Esophagus (tissue), 2 donors: ENCODE measurements around the gene SLC26A1. TPM values are rescaled to one million over a fixed set of nuclear protein-coding genes. Genes with fewer than 3 reads are reported as not detected.
A peak's percentile ranks its signal among the peaks of the same experiment; 100 is the strongest.

Source experiments
- H3K27ac ChIP-seq, 2 donors: one replicate each; pipeline ENCODE4 v1.5.1; 2013; ENCODE audit warnings: low read depth in 2 of 2, mild to moderate bottlenecking in 2 of 2, inconsistent platforms in 1 of 2, low read length in 1 of 2, moderate library complexity in 1 of 2
- H3K27me3 ChIP-seq, 2 donors: one replicate each; pipeline ENCODE4 v1.6.1; 2013; ENCODE audit warnings: low read length in 2 of 2, control low read depth in 1 of 2, mild to moderate bottlenecking in 1 of 2; ENCODE audit not compliant: insufficient read depth in 2 of 2, control insufficient read depth in 1 of 2
- H3K36me3 ChIP-seq, 2 donors: one replicate each; pipeline ENCODE4 v1.6.1; 2013; ENCODE audit warnings: low read length in 1 of 2; ENCODE audit not compliant: control insufficient read depth in 2 of 2, insufficient read depth in 2 of 2
- H3K4me1 ChIP-seq, 2 donors: one replicate each; pipeline ENCODE4 v1.6.1; 2013; ENCODE audit warnings: low read length in 1 of 2; ENCODE audit not compliant: control insufficient read depth in 2 of 2, insufficient read depth in 2 of 2
- H3K4me3 ChIP-seq, 2 donors: one replicate each; pipeline ENCODE4 v1.5.1; 2013; ENCODE audit warnings: low read length in 2 of 2, mild to moderate bottlenecking in 2 of 2, low read depth in 1 of 2, moderate library complexity in 1 of 2
- H3K9me3 ChIP-seq, 2 donors: one replicate each; pipeline ENCODE4 v1.6.1; 2013; ENCODE audit warnings: mild to moderate bottlenecking in 2 of 2, low read depth in 1 of 2, low read length in 1 of 2, moderate library complexity in 1 of 2; ENCODE audit not compliant: control insufficient read depth in 2 of 2, insufficient read depth in 1 of 2
- WGBS, 2 donors: extraction: QIAGEN DNeasy Blood & Tissue Kit; methylation state at CpG; one replicate each; pipeline ENCODE4 v1.1.7; 2013; 5-methylcytosine and 5-hydroxymethylcytosine counted together
- polyA plus RNA-seq, 2 donors: library from polyadenylated mRNA; stranded (reverse); fragments of 200-250 nt; gene quantifications; one replicate each; pipeline ENCODE4 v1.2.3, GENCODE V29; 2013
- donor health status: healthy with polysubstance abuse.
- donor health status: Bipolar disorder and iron deficiency.

Gene SLC26A1, protein sequence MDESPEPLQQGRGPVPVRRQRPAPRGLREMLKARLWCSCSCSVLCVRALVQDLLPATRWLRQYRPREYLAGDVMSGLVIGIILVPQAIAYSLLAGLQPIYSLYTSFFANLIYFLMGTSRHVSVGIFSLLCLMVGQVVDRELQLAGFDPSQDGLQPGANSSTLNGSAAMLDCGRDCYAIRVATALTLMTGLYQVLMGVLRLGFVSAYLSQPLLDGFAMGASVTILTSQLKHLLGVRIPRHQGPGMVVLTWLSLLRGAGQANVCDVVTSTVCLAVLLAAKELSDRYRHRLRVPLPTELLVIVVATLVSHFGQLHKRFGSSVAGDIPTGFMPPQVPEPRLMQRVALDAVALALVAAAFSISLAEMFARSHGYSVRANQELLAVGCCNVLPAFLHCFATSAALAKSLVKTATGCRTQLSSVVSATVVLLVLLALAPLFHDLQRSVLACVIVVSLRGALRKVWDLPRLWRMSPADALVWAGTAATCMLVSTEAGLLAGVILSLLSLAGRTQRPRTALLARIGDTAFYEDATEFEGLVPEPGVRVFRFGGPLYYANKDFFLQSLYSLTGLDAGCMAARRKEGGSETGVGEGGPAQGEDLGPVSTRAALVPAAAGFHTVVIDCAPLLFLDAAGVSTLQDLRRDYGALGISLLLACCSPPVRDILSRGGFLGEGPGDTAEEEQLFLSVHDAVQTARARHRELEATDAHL
- under 1 TPM; 0.09 to 0.49 TPM for polyA plus RNA-seq

DNA sequence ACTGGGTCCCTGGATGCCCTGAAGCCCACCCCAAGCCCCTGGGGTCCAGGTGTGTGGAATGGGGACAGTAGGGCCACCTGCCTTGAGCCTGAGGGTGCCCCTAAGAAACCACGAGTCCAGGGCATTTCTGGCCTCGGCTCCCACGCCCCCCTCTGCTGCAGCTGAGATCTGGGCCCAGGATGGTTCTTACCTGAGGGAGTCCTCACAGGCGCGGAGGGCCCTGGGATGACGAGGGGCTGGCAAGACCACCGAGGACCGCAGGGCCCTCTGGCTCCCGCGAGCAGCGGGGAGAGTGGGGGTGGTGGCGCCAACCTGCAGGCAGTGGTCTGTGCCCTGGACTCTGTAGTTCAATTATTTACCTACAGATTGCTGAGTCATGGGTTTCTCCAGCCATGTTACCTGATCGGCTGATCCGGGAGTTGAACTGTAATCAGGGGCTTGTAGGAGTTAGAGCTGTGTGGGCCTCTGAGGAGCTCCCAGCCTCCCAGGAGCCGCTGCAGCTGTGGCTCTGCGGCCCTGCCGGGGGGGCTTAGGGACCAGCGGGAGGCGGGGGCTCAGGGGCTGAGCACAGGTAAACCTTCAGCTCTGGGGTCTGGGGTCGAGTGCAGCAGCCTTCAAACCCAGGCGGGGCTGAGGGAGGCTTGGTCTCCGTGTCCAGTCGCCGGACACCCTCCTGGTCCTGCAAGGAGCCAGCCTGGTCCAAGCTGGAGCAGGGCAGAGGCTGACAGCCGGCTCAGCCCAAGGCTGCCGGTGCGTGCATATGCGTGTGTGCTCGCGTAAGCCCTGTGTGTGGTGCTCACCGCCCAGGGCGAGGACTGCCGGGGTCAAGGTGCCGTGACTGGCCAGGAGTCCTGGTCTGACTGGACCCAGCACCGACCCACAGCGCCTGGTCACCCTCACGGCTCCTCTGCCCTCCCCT is at the start of gene SLC26A1:
SLC26A1 (minus strand) TSS at position 294 of the 919 bp plus-strand sequence. CDS start 1,701 bp downstream, outside the sequence.
- WGBS, 2 donors: 78 to 84% methylated on average over 37 of the region's 37 CpGs
- H3K27me3 ChIP-seq: peaks cover 0 to 12% of the 10 kb centered on the region in 2 donors
- no peak within 1 kb of the TSS for H3K4me3 ChIP-seq
- H3K4me1 ChIP-seq: peaks cover 3 to 19% of the 10 kb centered on the region in 2 donors
- H3K27ac ChIP-seq: peak within 1 kb of the TSS; percentile 33 to 45
- H3K9me3 ChIP-seq: no peaks in the 10 kb centered on the region
- peaks cover 2 to 18% of the 10 kb centered on the region in 2 donors for H3K36me3 ChIP-seq

- Histone ChIP-seq H3K36me3 (no peaks in the 10 kb centered on the region), H3K27ac (no peak overlapping the region), H3K27me3 (no peaks in the 10 kb centered on the region), H3K4me3 (no peak overlapping the region), H3K9me3 (peaks cover 3% of the 10 kb centered on the region in 2 donors), H3K4me1 (peaks cover 5 to 38% of the 10 kb centered on the region in 2 donors)
- WGBS, 2 donors: 80 to 81% methylated on average over 16 to 17 of the region's 17 CpGs
These were observed 49.3 kb upstream of the SLC26A1 start for GRCh38 chr4:1042352-1043055.

- Histone ChIP-seq H3K9me3 (peaks cover under 1% of the 10 kb centered on the region in 2 donors), H3K27me3 (no peaks in the 10 kb centered on the region), H3K27ac (peak overlapping the region in 1 of 2 donors; percentile 34), H3K4me3 (no peak overlapping the region), H3K4me1 (peaks cover 3 to 32% of the 10 kb centered on the region in 2 donors), H3K36me3 (no peaks in the 10 kb centered on the region)
- WGBS, 2 donors: 33 to 35% methylated on average over 6 to 8 of the region's 8 CpGs
These were observed 48.7 kb upstream of the SLC26A1 start for GRCh38 chr4:1041936-1042330.

- WGBS, 2 donors: 28 to 37% methylated on average over 36 of the region's 36 CpGs
These were observed 48.1 kb upstream of the SLC26A1 start for GRCh38 chr4:1041147-1041935.

GRCh38 chr4:1040344-1041146 is 47.3 kb upstream of the SLC26A1 start:
- WGBS, 2 donors: 79 to 81% methylated on average over 19 to 21 of the region's 21 CpGs
- Histone ChIP-seq H3K36me3 (no peaks in the 10 kb centered on the region), H3K27ac (no peak overlapping the region), H3K4me1 (peaks cover 3 to 35% of the 10 kb centered on the region in 2 donors), H3K4me3 (no peak overlapping the region), H3K9me3 (no peaks in the 10 kb centered on the region), H3K27me3 (no peaks in the 10 kb centered on the region)

More at GRCh38 chr4:1041147-1041935, 48.1 kb upstream of the SLC26A1 start:
- H3K9me3 ChIP-seq: no peaks in the 10 kb centered on the region
- no peaks in the 10 kb centered on the region for H3K36me3 ChIP-seq
- peaks cover 3 to 31% of the 10 kb centered on the region in 2 donors for H3K4me1 ChIP-seq
- no peak overlapping the region for H3K4me3 ChIP-seq
- no peaks in the 10 kb centered on the region for H3K27me3 ChIP-seq
- H3K27ac ChIP-seq: peak overlapping the region in 1 of 2 donors; percentile 7

DNA sequence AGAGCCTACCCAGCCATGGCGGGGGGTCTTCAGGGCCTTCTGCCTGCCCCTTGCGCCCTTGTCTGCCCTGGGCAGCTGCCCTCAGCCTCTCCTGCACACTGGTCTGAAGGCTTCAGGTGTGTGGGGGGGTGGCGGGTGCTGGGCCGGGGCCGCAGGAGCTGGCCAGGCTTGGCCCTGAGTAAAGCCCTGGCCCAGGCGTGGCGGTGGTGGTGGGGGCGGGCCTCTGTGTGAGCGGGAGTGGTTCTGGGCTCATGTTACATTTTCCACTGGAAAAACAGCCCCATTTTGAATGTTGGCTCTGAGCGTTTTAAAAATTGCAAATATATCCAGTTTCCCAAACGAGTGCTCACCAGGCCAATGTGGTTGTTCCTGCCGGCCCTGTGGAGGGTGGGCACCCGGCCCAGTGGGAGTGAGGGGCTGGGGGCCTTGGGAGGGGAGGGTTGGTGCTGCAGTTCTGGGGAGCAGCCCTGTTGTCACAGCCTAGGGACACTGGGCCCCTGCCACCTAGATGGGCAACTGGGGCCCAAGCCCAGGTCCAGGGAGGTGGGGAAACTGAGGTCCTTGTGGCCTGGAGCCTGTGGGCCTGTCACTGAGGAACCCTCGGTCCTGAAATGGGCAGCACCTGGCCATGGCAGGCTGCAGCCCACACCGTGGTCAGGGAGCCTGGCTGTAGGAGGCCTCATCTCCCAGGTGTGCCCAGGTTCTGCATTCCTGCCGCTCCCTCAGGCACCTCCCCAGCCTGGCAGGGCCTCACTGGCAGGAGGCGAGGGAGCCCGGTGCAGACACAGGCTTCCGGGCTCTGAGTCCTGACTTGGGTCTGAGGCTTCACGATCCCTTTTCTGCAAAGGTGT is 46.5 kb upstream of the SLC26A1 start:
- WGBS, 2 donors: 42 to 47% methylated on average over 19 to 20 of the region's 20 CpGs

DNA sequence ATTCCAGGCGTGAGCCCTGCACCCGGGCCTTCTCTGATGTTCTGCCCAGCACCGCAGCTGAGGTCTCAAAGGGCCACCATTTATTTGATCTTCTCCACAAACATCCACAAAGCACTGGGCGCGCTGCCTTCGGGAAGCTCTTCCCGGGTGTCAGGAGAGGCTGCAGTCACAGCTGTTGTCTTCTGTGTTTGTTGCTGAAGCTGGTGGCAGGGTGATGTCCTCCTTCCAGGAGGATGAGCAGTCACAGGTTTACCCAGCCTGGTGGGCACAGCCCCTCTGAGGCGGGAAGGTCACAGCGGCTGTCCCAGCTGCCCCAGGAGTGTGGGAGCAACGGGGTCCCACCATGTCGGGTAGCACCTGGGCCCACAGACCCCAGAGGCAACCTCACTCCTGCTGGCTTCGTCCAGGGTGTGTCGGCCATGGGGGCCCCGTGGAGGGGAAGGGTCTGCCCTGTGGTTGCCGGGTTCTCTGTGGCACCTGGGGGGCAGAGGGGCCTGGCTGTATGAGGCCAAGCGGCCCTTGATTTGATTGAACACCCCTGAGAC is 45.8 kb upstream of the SLC26A1 start:
- Histone ChIP-seq H3K27me3 (no peaks in the 10 kb centered on the region), H3K4me1 (peaks cover 3 to 35% of the 10 kb centered on the region in 2 donors), H3K36me3 (no peaks in the 10 kb centered on the region), H3K27ac (no peak overlapping the region), H3K9me3 (no peaks in the 10 kb centered on the region), H3K4me3 (no peak overlapping the region)
- 72 to 81% methylated on average over 16 of the region's 16 CpGs for WGBS, 2 donors

More for the DNA sequence above, 46.5 kb upstream of the SLC26A1 start:
- Histone ChIP-seq H3K9me3 (no peaks in the 10 kb centered on the region), H3K4me3 (no peak overlapping the region), H3K36me3 (no peaks in the 10 kb centered on the region), H3K4me1 (peaks cover 3 to 35% of the 10 kb centered on the region in 2 donors), H3K27me3 (no peaks in the 10 kb centered on the region), H3K27ac (no peak overlapping the region)
